DND-41 (cell line): ENCODE measurements around the gene ALDH1A1.

Source experiments
- ATAC-seq: fragments of 200-7000 bp; cut with Tn5 transposase; 3 replicates; pipeline ENCODE4 v1.9.1; 2021; ENCODE audit warnings: low read depth; ENCODE audit not compliant: insufficient read depth
- DNase-seq: peaks from one replicate; pipeline ENCODE4 v3.0.0-alpha.2; 2020
- H2AFZ ChIP-seq: 2 replicates; pipeline ENCODE4 v1.6.0; 2012; ENCODE audit warnings: low read depth, low read length
- H3K27ac ChIP-seq: 2 replicates; pipeline ENCODE4 v1.5.1; 2012; ENCODE audit warnings: low read length, inconsistent platforms
- H3K27me3 ChIP-seq: fragments of 200-600 bp; sonication (generic); 2 replicates; pipeline ENCODE4 v1.6.0; 2012; ENCODE audit warnings: low read length, mild to moderate bottlenecking, inconsistent platforms; ENCODE audit not compliant: insufficient read depth, poor library complexity
- H3K36me3 ChIP-seq: 2 replicates; pipeline ENCODE4 v1.5.1; 2012; ENCODE audit warnings: low read length, inconsistent platforms; ENCODE audit not compliant: insufficient read depth
- H3K4me1 ChIP-seq: 2 replicates; pipeline ENCODE4 v1.5.1; 2012; ENCODE audit warnings: mild to moderate bottlenecking, low read length; ENCODE audit not compliant: insufficient read depth
- H3K4me2 ChIP-seq: 2 replicates; pipeline ENCODE4 v1.6.0; 2012; ENCODE audit warnings: mild to moderate bottlenecking, moderate library complexity, low read length, inconsistent platforms; ENCODE audit not compliant: insufficient read depth
- H3K4me3 ChIP-seq, 2 experiments: fragments of 200-600 bp in 1 of 2; shearing (Covaris generic) in 1 of 2; 2 replicates each; pipeline ENCODE4 v1.5.1; 2012 to 2016; ENCODE audit warnings: inconsistent platforms in 2 of 2, low read length in 2 of 2, mild to moderate bottlenecking in 2 of 2, low read depth in 1 of 2, moderate library complexity in 1 of 2
- H3K79me2 ChIP-seq: 2 replicates; pipeline ENCODE4 v1.6.0; 2012; ENCODE audit warnings: low read length, inconsistent platforms; ENCODE audit not compliant: insufficient read depth
- H3K9ac ChIP-seq: 2 replicates; pipeline ENCODE4 v1.6.0; 2012; ENCODE audit warnings: low read depth, mild to moderate bottlenecking, inconsistent platforms, low read length, moderate library complexity
- H3K9me3 ChIP-seq: 2 replicates; pipeline ENCODE4 v1.5.1; 2012; ENCODE audit warnings: low read length, moderate library complexity, mild to moderate bottlenecking, inconsistent platforms; ENCODE audit not compliant: insufficient read depth, severe bottlenecking
- H4K20me1 ChIP-seq: 2 replicates; pipeline ENCODE4 v1.6.0; 2012; ENCODE audit warnings: low read length; ENCODE audit not compliant: insufficient read depth
- CTCF ChIP-seq: IDR thresholded peaks from 2 replicates; pipeline ENCODE4 v1.5.1; 2012; ENCODE audit warnings: borderline replicate concordance, low read length, moderate library complexity, mild to moderate bottlenecking; ENCODE audit not compliant: poor library complexity, severe bottlenecking; ENCODE audit errors: extremely low read depth
- EZH2 ChIP-seq: IDR thresholded peaks from 3 replicates; pipeline ENCODE4 v1.6.1; 2012; ENCODE audit warnings: borderline replicate concordance, low read depth, mild to moderate bottlenecking, moderate library complexity, low read length, inconsistent platforms; ENCODE audit not compliant: severe bottlenecking

The ALDH1A1 gene

GRCh38 chr9:72913382-72914009 lies 39.4 kb downstream of the ALDH1A1 start:
- Histone ChIP-seq H3K79me2 (no peaks in the 10 kb centered on the region), H3K27ac (no peak overlapping the region), H3K27me3 (peaks cover 5% of the 10 kb centered on the region), H4K20me1 (no peaks in the 10 kb centered on the region), H3K4me1 (no peaks in the 10 kb centered on the region), H2AFZ (no peak overlapping the region), H3K36me3 (no peaks in the 10 kb centered on the region), H3K4me2 (no peak overlapping the region), H3K9ac (no peak overlapping the region), H3K4me3 (no peak overlapping the region), H3K9me3 (no peaks in the 10 kb centered on the region)
- no peak for TF ChIP-seq CTCF
- TF ChIP-seq EZH2, result no peak
- DNase-seq (no peak), ATAC-seq (no peak)

- Histone ChIP-seq H3K9ac (no peak overlapping the region), H3K27ac (no peak overlapping the region), H3K4me3 (no peak overlapping the region), H3K9me3 (no peaks in the 10 kb centered on the region), H2AFZ (no peak overlapping the region), H3K4me2 (no peak overlapping the region), H3K36me3 (no peaks in the 10 kb centered on the region), H3K4me1 (no peaks in the 10 kb centered on the region), H3K79me2 (no peaks in the 10 kb centered on the region), H4K20me1 (no peaks in the 10 kb centered on the region), H3K27me3 (peaks cover 5% of the 10 kb centered on the region)
- no peak for ATAC-seq
- no peak for TF ChIP-seq EZH2
- TF ChIP-seq CTCF, result no peak
- DNase-seq, result no peak
These were observed 40.1 kb downstream of the ALDH1A1 start for GRCh38 chr9:72912476-72913381.

- no peak for DNase-seq
- Histone ChIP-seq H3K4me1 (no peaks in the 10 kb centered on the region), H3K4me2 (no peak overlapping the region), H3K27me3 (peaks cover 5% of the 10 kb centered on the region), H3K79me2 (no peaks in the 10 kb centered on the region), H3K4me3 (no peak overlapping the region), H3K27ac (no peak overlapping the region), H3K9ac (no peak overlapping the region), H2AFZ (no peak overlapping the region), H3K36me3 (no peaks in the 10 kb centered on the region), H3K9me3 (no peaks in the 10 kb centered on the region), H4K20me1 (no peaks in the 10 kb centered on the region)
- ATAC-seq, result no peak
- TF ChIP-seq EZH2, result no peak
- TF ChIP-seq CTCF, result no peak
These were observed 41.0 kb downstream of the ALDH1A1 start for GRCh38 chr9:72911816-72912215.
